NK-92 treated with Interleukin-12 subunit alpha and Interleukin-12 subunit beta, amount 100 ng/mL, for 24 hours (cell line): ENCODE results near the gene CABP2.
"Not testable (repeated sequence)": the region's sequence is repeated elsewhere in the genome, so short reads cannot be mapped to it uniquely, and the experiment has no call there.

ENCODE experiments used
- DNase-seq: peaks from one replicate; lab custom pipeline; 2025; lab: John Stamatoyannopoulos, UW

Gene CABP2

GRCh38 chr11:67538823-67539505, 15.7 kb upstream of the CABP2 start:
- DNase-seq = no peak

GRCh38 chr11:67538306-67538705, 15.1 kb upstream of the CABP2 start:
- DNase-seq = no peak

GRCh38 chr11:67535561-67535960, 12.3 kb upstream of the CABP2 start:
- DNase-seq = no peak

- DNase-seq = no peak
Measured at GRCh38 chr11:67534070-67534679, 10.9 kb upstream of the CABP2 start.

- DNase-seq = no peak
Measured at GRCh38 chr11:67532889-67533288, 9.6 kb upstream of the CABP2 start.

- no peak for DNase-seq
Measured at GRCh38 chr11:67530282-67530592, 7.0 kb upstream of the CABP2 start.

- DNase-seq = no peak
Measured at GRCh38 chr11:67528376-67528775, 5.1 kb upstream of the CABP2 start.

- no peak for DNase-seq
Measured at GRCh38 chr11:67525275-67525976, 2.2 kb upstream of the CABP2 start.

GRCh38 chr11:67524480-67524808, 1.2 kb upstream of the CABP2 start:
- DNase-seq = no peak

- no peak for DNase-seq
Measured at GRCh38 chr11:67523556-67524479, 572 bp upstream of the CABP2 start.

GRCh38 chr11:67522338-67522737, 908 bp downstream of the CABP2 start:
- DNase-seq = no peak

GRCh38 chr11:67521924-67522323, 1.3 kb downstream of the CABP2 start:
- no peak for DNase-seq

- no peak for DNase-seq
Measured at GRCh38 chr11:67520856-67521824, 2.1 kb downstream of the CABP2 start.

- DNase-seq = no peak
Measured at GRCh38 chr11:67519726-67520125, 3.5 kb downstream of the CABP2 start.

GRCh38 chr11:67517784-67518552, 5.3 kb downstream of the CABP2 start:
- no peak for DNase-seq

GRCh38 chr11:67516806-67517205, 6.4 kb downstream of the CABP2 start:
- no peak for DNase-seq

- no peak for DNase-seq
Measured at GRCh38 chr11:67514116-67514515, 9.1 kb downstream of the CABP2 start.

- not testable (repeated sequence) for DNase-seq
Measured at GRCh38 chr11:67511558-67511957, 11.7 kb downstream of the CABP2 start.

GRCh38 chr11:67510023-67510345, 13.3 kb downstream of the CABP2 start:
- no peak for DNase-seq

- DNase-seq = peak; percentile 97
Measured at GRCh38 chr11:67508486-67509121, 14.6 kb downstream of the CABP2 start.
